NCI-H82 (cell line): Measurements from ENCODE around the gene ZNF746.

Source experiments
- DNase-seq: peaks from one replicate; lab custom pipeline; 2025; lab: John Stamatoyannopoulos, UW

The ZNF746 gene

DNA sequence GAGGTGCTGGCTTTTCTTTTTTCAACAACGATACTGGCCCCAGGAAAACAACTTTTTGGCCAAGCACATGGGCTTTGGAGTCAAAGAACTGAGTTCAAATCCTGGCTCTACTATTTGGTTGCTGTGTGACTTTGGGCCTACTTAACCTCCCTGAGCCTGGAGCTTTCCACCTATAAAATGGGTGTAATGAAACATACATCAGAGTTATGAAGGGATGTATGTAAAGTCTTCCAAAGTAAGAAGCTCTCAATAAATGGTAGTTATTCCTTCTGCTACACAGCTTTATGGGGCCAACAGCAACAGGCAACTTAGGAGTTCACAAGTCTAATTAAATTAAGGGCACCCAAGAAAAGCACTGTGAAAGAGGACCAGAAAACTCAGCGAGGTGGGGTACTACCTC lies 69.7 kb downstream of the ZNF746 start:
- DNase-seq = no peak

DNA sequence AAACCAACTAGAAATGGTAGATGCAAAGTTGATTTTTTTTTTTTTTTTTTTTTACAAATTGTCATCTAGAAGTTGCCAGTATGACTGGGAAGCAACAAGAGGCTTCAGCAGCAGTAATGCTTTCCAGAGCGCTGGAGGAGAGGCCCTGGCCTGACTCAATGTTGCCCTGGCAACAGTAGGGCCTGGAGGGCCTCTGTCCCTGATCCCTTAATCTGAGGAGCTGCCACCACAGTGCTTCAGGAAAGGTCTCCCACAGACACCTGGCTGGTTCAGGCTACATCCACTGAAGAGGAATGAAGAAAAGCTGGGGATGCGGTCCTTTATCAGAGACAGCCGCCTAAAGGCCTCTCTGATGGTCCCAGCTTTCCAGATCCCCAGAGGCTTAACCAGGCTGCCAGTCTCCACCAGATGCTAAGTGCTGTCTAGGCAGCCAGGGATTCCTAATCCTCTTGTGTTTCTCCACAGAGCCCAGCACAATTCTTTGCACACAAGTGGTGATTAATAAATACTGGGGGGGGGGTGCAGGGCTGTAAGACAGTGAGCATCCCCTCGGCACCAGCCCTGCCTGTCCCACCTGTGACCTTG lies 70.4 kb downstream of the ZNF746 start:
- peak; percentile 81 for DNase-seq

DNA sequence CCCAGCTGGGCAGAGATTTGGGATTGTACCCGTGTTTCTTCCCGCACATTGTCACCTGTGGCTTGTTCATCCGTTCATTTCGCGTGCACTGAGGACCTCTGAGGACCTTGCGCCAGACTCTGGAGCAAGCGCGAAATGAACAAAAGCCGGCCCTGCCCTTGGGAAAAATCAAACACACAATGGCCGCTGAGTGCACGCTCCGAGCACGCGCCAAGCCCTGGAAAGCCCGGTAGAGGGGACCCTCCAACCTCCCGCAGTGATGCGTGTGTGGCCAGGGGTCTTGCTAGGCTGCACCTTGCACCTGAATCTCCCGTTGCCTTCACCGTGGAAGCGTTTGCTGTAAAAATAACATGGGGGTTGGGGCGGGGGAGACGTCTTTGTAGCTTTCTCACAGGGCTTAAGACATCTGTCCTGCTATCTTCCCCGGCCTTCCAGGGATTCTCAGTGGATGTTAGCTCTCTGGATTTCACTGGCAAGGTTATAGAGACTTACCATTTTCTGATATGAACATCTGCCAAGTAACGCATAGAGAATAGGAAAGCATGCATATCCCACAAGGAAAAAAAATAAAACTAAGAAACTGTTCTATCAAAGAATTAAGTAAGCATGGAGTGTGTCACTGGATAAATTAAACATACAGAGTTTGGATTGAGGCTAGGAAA lies 74.0 kb downstream of the ZNF746 start:
- DNase-seq = no peak

DNA sequence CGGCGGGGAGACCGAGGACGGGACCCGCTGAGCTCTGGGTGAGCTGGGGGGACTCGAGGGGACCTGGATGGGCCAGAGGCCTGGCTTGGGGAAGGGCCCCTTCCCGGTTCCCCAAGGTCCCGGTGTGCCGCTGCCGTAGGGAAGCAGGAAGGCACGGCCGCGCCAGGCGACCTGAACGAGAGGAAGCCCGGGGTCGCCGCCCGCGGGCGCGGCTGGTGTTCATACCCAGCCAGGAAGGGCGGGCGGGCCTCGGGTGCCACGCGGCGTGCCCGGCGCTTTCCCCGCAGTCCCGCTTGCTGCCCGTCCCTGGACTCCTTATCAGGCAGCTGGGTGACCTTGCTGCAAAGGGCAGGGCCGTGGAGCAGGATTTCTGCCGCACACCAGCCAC lies 74.7 kb downstream of the ZNF746 start:
- no peak for DNase-seq
